Measurements from ENCODE around the gene YWHAQ. TPM values are rescaled to one million over a fixed set of nuclear protein-coding genes. Genes with fewer than 3 reads are reported as not detected.

YWHAQ gene
- total RNA-seq, 4 donors from 2014 or later = 76.9 to 155 (median 114) TPM

DNA sequence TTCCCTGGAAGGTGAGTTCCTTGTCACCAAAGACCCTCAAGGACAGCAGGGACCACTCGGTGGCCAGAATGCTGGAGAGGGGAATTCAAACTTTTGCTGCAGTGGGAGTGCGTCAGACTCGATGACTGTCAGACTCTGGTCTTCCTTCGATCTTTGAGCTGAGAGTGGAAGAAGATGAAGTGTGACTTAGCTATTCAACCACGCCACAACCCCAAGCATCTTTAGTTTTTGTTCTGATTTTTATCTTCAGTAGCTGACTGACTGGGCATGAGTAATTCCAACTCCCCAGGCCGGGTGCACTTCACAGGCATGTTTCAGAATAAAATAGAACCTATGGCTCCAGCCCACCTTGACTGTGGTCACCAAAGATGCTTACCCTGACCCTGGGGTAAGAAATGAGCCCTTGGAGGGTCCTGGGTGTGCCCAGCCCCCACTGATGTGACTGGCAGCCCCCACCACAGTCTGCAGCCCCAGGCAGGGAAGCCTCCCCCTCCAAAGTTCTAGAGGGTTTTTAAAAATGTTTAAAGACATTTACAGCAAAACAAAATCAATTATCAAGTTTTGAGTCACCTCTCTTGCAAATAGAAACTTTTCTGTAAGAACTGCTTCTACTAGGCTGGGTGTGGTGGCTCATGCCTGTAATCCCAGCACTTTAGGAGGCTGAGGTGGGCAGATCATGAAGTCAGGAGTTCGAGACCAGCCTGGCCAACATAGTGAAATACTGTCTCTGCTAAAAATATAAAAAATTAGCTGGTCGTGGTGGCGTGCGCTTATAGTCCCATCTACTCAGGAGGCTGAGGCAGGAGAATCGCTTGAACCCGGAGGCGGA is 24.9 kb upstream of the YWHAQ start:
- Histone ChIP-seq H3K27ac (no peak overlapping the region), H3K36me3 (no peaks in the 10 kb centered on the region), H3K9me3 (no peaks in the 10 kb centered on the region), H3K4me1 (no peaks in the 10 kb centered on the region), H3K27me3 (no peaks in the 10 kb centered on the region), H3K4me3 (no peak overlapping the region)
- DNase-seq = no peak
- TF ChIP-seq, protein P1, sequence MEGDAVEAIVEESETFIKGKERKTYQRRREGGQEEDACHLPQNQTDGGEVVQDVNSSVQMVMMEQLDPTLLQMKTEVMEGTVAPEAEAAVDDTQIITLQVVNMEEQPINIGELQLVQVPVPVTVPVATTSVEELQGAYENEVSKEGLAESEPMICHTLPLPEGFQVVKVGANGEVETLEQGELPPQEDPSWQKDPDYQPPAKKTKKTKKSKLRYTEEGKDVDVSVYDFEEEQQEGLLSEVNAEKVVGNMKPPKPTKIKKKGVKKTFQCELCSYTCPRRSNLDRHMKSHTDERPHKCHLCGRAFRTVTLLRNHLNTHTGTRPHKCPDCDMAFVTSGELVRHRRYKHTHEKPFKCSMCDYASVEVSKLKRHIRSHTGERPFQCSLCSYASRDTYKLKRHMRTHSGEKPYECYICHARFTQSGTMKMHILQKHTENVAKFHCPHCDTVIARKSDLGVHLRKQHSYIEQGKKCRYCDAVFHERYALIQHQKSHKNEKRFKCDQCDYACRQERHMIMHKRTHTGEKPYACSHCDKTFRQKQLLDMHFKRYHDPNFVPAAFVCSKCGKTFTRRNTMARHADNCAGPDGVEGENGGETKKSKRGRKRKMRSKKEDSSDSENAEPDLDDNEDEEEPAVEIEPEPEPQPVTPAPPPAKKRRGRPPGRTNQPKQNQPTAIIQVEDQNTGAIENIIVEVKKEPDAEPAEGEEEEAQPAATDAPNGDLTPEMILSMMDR (IDR thresholded peaks at IDR 0.05) = no peak
- no peak for TF ChIP-seq POLR2A (IDR thresholded peaks at IDR 0.05)

DNA sequence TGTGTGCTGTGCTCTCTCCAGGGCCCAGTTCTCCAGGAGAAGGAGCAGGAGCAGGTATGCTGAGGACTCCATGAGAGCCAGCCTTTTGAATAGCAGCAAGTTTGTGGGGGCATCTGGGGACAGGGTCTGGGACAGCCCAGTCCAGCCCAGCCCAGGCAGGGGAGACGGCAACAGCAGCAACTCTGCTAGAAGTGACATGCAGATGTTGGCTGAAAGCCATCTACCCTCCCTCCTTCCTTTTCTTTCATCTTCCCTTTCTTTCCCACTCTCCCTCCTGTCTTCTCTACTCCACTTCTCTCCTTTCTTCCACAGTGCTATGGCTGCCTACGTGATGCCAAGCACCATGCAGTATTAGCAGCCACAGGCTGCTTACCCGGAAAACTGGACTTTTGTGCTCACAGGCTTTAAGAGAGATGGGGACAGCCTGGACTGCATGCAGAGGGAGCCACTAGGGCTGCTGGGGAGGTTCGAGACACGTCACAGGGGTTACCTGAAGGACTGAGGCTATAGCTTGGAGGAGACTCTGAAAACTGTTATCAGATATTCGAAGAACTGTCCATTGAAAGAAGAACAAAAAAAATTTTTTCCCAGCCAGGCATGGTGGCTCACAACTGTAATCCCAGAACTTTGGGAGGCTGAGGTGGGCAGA is 23.8 kb upstream of the YWHAQ start:
- Histone ChIP-seq H3K27ac (no peak overlapping the region), H3K4me1 (no peaks in the 10 kb centered on the region), H3K27me3 (no peaks in the 10 kb centered on the region), H3K9me3 (no peaks in the 10 kb centered on the region), H3K4me3 (no peak overlapping the region), H3K36me3 (no peaks in the 10 kb centered on the region)
- no peak for DNase-seq
- TF ChIP-seq POLR2A (IDR thresholded peaks at IDR 0.05) = no peak
- TF ChIP-seq, protein P1 (IDR thresholded peaks at IDR 0.05) = no peak

DNA sequence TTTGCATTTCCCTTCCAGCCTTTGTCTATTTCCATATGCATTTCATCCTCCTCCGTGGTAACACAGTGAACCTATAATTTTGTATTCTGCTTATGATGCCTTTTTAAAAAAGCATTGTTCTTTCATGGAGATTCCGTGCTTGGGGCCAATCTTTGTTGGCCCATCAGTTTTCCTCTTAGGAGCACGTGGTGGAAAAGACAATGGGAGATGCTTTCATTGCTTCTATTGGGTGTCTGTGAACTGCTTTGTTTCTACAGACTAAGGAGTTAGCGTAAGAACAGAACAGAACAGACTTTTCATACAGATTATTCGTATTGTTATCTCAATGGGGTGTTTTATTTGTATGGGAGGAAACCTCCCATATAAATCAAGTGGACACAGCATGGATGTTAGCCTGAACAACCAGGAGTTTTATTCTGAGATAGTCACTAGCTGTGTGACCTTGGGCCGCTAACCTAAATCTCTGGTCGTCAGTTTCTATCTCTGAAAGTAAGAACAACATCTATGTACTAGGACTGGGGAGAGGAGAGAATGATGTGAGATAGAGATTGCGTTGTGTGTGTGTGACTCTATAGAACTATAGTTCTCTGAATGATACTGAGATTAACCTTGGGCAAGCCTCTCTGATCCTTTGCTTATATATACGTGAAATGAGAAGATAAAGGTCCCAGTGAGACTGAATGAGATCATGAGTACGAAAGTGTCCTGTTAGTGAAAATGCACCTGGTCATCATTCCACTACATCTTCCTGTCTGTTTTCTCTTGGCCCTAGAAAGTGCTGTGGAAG is 22.9 kb upstream of the YWHAQ start:
- Histone ChIP-seq H3K9me3 (no peaks in the 10 kb centered on the region), H3K27me3 (no peaks in the 10 kb centered on the region), H3K4me1 (no peaks in the 10 kb centered on the region), H3K4me3 (no peak overlapping the region), H3K36me3 (no peaks in the 10 kb centered on the region), H3K27ac (no peak overlapping the region)
- TF ChIP-seq, protein P1 (IDR thresholded peaks at IDR 0.05) = no peak
- no peak for TF ChIP-seq POLR2A (IDR thresholded peaks at IDR 0.05)
- DNase-seq = no peak

DNA sequence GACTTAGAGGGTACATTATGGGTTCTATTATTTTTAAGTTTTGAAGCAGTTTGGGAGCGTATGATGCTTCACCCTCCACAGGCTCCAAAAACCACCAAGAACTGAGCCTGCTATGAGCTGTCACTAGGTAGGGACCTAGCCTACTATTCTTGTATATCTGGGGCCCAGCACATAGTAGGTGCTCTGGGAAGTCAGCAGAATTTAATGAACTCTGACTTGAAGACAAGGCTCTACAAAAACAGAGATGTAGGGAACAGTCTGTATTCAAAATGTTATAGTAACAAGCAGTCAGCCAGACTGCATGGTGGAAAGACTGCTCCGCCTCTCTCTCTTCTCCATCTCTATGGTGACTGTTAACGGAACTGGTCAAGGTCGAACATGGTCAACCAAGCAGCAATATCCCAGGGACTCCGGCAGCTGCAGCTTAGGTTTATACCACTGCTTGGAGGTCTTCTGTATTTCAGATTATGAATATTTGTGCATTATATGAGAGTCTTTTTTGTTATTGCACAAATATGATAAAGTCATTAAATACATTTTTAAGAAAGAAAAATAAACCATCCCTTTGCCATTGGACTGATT is 22.2 kb upstream of the YWHAQ start:
- no peak for DNase-seq

DNA sequence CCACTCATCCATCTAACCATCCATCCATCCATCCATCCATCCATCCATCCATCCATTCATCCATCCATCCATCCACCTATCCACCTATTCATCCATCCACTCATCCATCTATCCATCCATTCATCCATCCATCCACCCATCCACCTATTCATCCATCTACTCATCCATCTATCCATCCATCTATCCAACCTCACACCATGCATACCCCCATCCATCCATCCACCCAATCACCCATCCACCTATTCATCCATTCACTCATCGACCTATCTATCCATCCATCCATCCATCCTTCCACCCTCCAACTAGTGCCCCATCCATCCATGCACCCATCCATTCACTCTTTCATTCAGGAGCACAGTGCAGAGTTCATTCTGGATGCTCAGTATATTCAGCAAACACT is 21.5 kb upstream of the YWHAQ start:
- Histone ChIP-seq H3K4me1 (no peaks in the 10 kb centered on the region), H3K4me3 (no peak overlapping the region), H3K27ac (no peak overlapping the region), H3K9me3 (no peaks in the 10 kb centered on the region), H3K27me3 (no peaks in the 10 kb centered on the region), H3K36me3 (no peaks in the 10 kb centered on the region)
- no peak for DNase-seq
- TF ChIP-seq, protein P1 (IDR thresholded peaks at IDR 0.05) = no peak
- no peak for TF ChIP-seq POLR2A (IDR thresholded peaks at IDR 0.05)

More for the DNA sequence above, 22.2 kb upstream of the YWHAQ start:
- H3K9me3 ChIP-seq = no peaks in the 10 kb centered on the region
- H3K27me3 ChIP-seq = no peaks in the 10 kb centered on the region
- no peak for TF ChIP-seq POLR2A (IDR thresholded peaks at IDR 0.05)
- TF ChIP-seq, protein P1 (IDR thresholded peaks at IDR 0.05) = no peak
- H3K27ac ChIP-seq = no peak overlapping the region
- no peak overlapping the region for H3K4me3 ChIP-seq
- no peaks in the 10 kb centered on the region for H3K4me1 ChIP-seq
- H3K36me3 ChIP-seq = no peaks in the 10 kb centered on the region

Data from Peyer's patch (tissue), 4 donors.